WTC11 (cell line): ENCODE measurements around the gene ARAP2. TPM values are rescaled to one million over a fixed set of nuclear protein-coding genes. Genes with fewer than 3 reads are reported as not detected.

Experiments used
- ATAC-seq: fragments of 200-7000 bp; cut with Tn5 transposase; 2 replicates; pipeline ENCODE4 v1.10.0; 2021; ENCODE audit warnings: mild to moderate bottlenecking, moderate library complexity
- CTCF ChIA-PET: fragments of 300-600 bp; sonication (Branson Sonifier 250); formaldehyde crosslinking; loops from one replicate; lab custom pipeline; 2021; ENCODE audit warnings: antibody characterized with exemption; lab: Charles Lee
- POLR2A ChIA-PET: fragments of 350-600 bp; sonication (Branson Sonifier 250); formaldehyde crosslinking; loops from one replicate; lab custom pipeline; 2021; ENCODE audit warnings: antibody characterized with exemption; lab: Charles Lee
- DNase-seq: peaks from one replicate; pipeline ENCODE4 v3.0.0; 2021; ENCODE audit warnings: low spot score
- H3K27ac Mint-ChIP-seq: 2 replicates; pipeline ENCODE4 v1.8.0; 2021; ENCODE audit warnings: mixed read lengths
- H3K27me3 Mint-ChIP-seq: 2 replicates; pipeline ENCODE4 v1.8.0; 2021; ENCODE audit warnings: low read depth, mild to moderate bottlenecking, moderate library complexity, mixed read lengths
- H3K36me3 Mint-ChIP-seq: 2 replicates; pipeline ENCODE4 v1.8.0; 2021; ENCODE audit warnings: mixed read lengths
- H3K4me1 Mint-ChIP-seq: 2 replicates; pipeline ENCODE4 v1.8.0; 2022; ENCODE audit warnings: mixed read lengths
- H3K4me3 Mint-ChIP-seq: 2 replicates; pipeline ENCODE4 v1.8.0; 2021; ENCODE audit warnings: mild to moderate bottlenecking, moderate library complexity, mixed read lengths
- H3K9me3 Mint-ChIP-seq: 2 replicates; pipeline ENCODE4 v1.8.0; 2021; ENCODE audit warnings: mixed read lengths
- EMX1 ChIP-seq: fragments of 250-450 bp; sonication (Bioruptor Pico); IDR thresholded peaks from 2 replicates; pipeline ENCODE4 v1.8.0; 2021; ENCODE audit warnings: mild to moderate bottlenecking
- GABPB1 ChIP-seq: sonication (generic); formaldehyde crosslinking; IDR thresholded peaks from 2 replicates; pipeline ENCODE4 v1.8.1; 2023; ENCODE audit warnings: mild to moderate bottlenecking, missing genetic modification reagents
- NR1H2 ChIP-seq: sonication (generic); formaldehyde crosslinking; IDR thresholded peaks from 2 replicates; pipeline ENCODE4 v1.9.0; 2021; ENCODE audit warnings: mild to moderate bottlenecking, moderate library complexity, missing genetic modification reagents
- RORB ChIP-seq: fragments of 250-450 bp; sonication (Bioruptor Pico); IDR thresholded peaks from 2 replicates; pipeline ENCODE4 v1.9.0; 2021; ENCODE audit warnings: mild to moderate bottlenecking
- SOX15 ChIP-seq: fragments of 250-450 bp; sonication (Bioruptor Pico); IDR thresholded peaks from 2 replicates; pipeline ENCODE4 v1.9.0; 2021; ENCODE audit warnings: mild to moderate bottlenecking
- TCF7 ChIP-seq: sonication (generic); formaldehyde crosslinking; IDR thresholded peaks from 2 replicates; pipeline ENCODE4 v1.8.0; 2022; ENCODE audit warnings: mild to moderate bottlenecking, low read depth, missing genetic modification reagents, moderate library complexity
- TEAD4 ChIP-seq: sonication (generic); formaldehyde crosslinking; IDR thresholded peaks from 2 replicates; pipeline ENCODE4 v1.8.0; 2022; ENCODE audit warnings: mild to moderate bottlenecking, missing genetic modification reagents
- ZBTB21 ChIP-seq: sonication (generic); formaldehyde crosslinking; IDR thresholded peaks from 2 replicates; pipeline ENCODE4 v1.8.1; 2023; ENCODE audit warnings: mild to moderate bottlenecking, missing genetic modification reagents, borderline replicate concordance
- ZNF138 ChIP-seq: sonication (generic); formaldehyde crosslinking; conservative IDR thresholded peaks from 2 replicates; pipeline ENCODE4 v1.8.1; 2022; ENCODE audit warnings: mild to moderate bottlenecking, moderate library complexity, missing genetic modification reagents
- ZNF232 ChIP-seq: sonication (generic); formaldehyde crosslinking; IDR thresholded peaks from 2 replicates; pipeline ENCODE4 v1.8.0; 2022; ENCODE audit warnings: mild to moderate bottlenecking, missing genetic modification reagents
- ZNF423 ChIP-seq: fragments of 250-450 bp; sonication (Bioruptor Pico); IDR thresholded peaks from 2 replicates; pipeline ENCODE4 v2.1.2; 2022; ENCODE audit warnings: mild to moderate bottlenecking, moderate library complexity
- total RNA-seq: library from RNA; stranded (reverse); gene quantifications from 3 replicates; pipeline ENCODE4 v1.2.3, GENCODE V29; 2021
- TF ChIP-seq, protein P1 (sequence below): sonication (generic); formaldehyde crosslinking; IDR thresholded peaks from 2 replicates; pipeline ENCODE4 v1.8.0; 2023; ENCODE audit warnings: missing genetic modification reagents, mild to moderate bottlenecking, borderline replicate concordance
- TF ChIP-seq, protein P2 (sequence below): sonication (generic); formaldehyde crosslinking; IDR thresholded peaks from 2 replicates; pipeline ENCODE4 v1.8.0; 2022; ENCODE audit warnings: mild to moderate bottlenecking, missing genetic modification reagents
- TF ChIP-seq, protein P3 (sequence below): sonication (generic); formaldehyde crosslinking; IDR thresholded peaks from 2 replicates; pipeline ENCODE4 v1.8.1; 2022; ENCODE audit warnings: low read depth, mild to moderate bottlenecking, moderate library complexity, missing genetic modification reagents, borderline replicate concordance
- TF ChIP-seq, protein P4 (sequence below): sonication (generic); formaldehyde crosslinking; IDR thresholded peaks from 2 replicates; pipeline ENCODE4 v1.8.0; 2022; ENCODE audit warnings: missing genetic modification reagents
- TF ChIP-seq, protein P5 (sequence below): sonication (generic); formaldehyde crosslinking; IDR thresholded peaks from 2 replicates; pipeline ENCODE4 v1.8.1; 2023; ENCODE audit warnings: mild to moderate bottlenecking, missing genetic modification reagents, moderate library complexity
- TF ChIP-seq, protein P6 (sequence below): fragments of 250-450 bp; sonication (Bioruptor Pico); IDR thresholded peaks from 2 replicates; pipeline ENCODE4 v1.9.0; 2021; ENCODE audit warnings: mild to moderate bottlenecking
- TF ChIP-seq, protein P7 (sequence below): sonication (generic); formaldehyde crosslinking; IDR thresholded peaks from 2 replicates; pipeline ENCODE4 v1.8.1; 2022; ENCODE audit warnings: missing genetic modification reagents, borderline replicate concordance
- TF ChIP-seq, protein P8 (sequence below): sonication (generic); formaldehyde crosslinking; IDR thresholded peaks from 2 replicates; pipeline ENCODE4 v1.8.1; 2023; ENCODE audit warnings: mild to moderate bottlenecking, missing genetic modification reagents

Gene ARAP2
- total RNA-seq, 1 experiment from 2014 or later, result 1.0 TPM

DNA sequence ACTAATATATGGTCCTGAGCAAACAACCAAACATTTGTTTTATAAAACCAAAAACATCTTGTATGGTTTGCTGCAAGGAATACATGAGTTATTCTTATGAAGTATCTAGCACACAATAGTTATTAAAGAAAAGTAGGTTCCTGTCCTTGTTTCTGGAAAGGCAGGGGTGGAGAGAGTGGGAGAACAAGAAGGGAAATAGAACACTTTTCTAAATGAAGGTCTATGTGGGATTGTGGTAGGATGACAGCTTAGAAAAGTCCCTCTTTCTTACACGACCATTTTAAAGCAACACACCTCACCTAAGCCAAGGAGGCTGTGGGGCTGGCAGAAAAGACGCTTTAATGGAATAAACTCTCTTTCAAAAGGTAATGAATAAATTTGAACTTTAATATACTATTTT, 164.6 kb downstream of the ARAP2 start:
- H3K27me3 Mint-ChIP-seq, result no peaks in the 10 kb centered on the region
- H3K9me3 Mint-ChIP-seq, result no peaks in the 10 kb centered on the region
- no peak overlapping the region for H3K4me3 Mint-ChIP-seq
- no peak overlapping the region for H3K27ac Mint-ChIP-seq
- DNase-seq (no peak), ATAC-seq (no peak)
- H3K36me3 Mint-ChIP-seq, result no peaks in the 10 kb centered on the region
- no peaks in the 10 kb centered on the region; the same call in 1 of the 2 replicates for H3K4me1 Mint-ChIP-seq
- ChIA-PET POLR2A (no interaction called here), CTCF (no interaction called here)
- TF ChIP-seq NR1H2 (no peak), TEAD4 (CRISPR knock-in tag) (no peak)

DNA sequence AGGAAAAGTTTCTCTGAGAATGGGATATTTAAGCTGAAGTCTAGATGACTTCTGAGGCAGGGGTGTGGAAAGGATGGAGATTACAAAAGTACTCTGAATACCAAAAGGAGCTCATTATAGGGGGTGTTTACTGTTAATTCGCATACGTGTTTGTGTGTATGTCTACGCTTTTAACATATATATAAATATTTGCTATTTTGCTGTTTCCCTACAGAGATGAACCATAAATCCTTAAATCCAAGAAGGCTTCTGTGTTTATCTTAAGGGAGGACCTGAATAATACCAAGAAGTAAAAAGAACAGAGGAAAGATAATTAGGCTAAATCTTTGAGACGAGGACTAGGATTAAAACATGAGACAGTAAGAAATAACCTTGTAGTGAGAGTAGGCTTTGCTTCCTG, 166.0 kb downstream of the ARAP2 start:
- H3K4me3 Mint-ChIP-seq, result no peak overlapping the region
- no peak overlapping the region for H3K27ac Mint-ChIP-seq
- H3K36me3 Mint-ChIP-seq, result no peaks in the 10 kb centered on the region
- DNase-seq, result no peak
- CTCF ChIA-PET, result no interaction called here
- H3K4me1 Mint-ChIP-seq, result no peaks in the 10 kb centered on the region; the same call in 1 of the 2 replicates
- H3K27me3 Mint-ChIP-seq, result no peaks in the 10 kb centered on the region
- no peaks in the 10 kb centered on the region for H3K9me3 Mint-ChIP-seq
- POLR2A ChIA-PET, result no interaction called here
- no peak for ATAC-seq
- TF ChIP-seq TCF7 (no peak), ZNF232 (no peak), GABPB1 (CRISPR knock-in tag) (no peak), RORB (CRISPR knock-in tag) (no peak), EMX1 (CRISPR knock-in tag) (no peak), NR1H2 (no peak), ZNF138 (CRISPR knock-in tag) (no peak), ZNF423 (CRISPR knock-in tag) (no peak), ZBTB21 (CRISPR knock-in tag) (no peak), SOX15 (CRISPR knock-in tag) (no peak)
- TF ChIP-seq, protein P1, sequence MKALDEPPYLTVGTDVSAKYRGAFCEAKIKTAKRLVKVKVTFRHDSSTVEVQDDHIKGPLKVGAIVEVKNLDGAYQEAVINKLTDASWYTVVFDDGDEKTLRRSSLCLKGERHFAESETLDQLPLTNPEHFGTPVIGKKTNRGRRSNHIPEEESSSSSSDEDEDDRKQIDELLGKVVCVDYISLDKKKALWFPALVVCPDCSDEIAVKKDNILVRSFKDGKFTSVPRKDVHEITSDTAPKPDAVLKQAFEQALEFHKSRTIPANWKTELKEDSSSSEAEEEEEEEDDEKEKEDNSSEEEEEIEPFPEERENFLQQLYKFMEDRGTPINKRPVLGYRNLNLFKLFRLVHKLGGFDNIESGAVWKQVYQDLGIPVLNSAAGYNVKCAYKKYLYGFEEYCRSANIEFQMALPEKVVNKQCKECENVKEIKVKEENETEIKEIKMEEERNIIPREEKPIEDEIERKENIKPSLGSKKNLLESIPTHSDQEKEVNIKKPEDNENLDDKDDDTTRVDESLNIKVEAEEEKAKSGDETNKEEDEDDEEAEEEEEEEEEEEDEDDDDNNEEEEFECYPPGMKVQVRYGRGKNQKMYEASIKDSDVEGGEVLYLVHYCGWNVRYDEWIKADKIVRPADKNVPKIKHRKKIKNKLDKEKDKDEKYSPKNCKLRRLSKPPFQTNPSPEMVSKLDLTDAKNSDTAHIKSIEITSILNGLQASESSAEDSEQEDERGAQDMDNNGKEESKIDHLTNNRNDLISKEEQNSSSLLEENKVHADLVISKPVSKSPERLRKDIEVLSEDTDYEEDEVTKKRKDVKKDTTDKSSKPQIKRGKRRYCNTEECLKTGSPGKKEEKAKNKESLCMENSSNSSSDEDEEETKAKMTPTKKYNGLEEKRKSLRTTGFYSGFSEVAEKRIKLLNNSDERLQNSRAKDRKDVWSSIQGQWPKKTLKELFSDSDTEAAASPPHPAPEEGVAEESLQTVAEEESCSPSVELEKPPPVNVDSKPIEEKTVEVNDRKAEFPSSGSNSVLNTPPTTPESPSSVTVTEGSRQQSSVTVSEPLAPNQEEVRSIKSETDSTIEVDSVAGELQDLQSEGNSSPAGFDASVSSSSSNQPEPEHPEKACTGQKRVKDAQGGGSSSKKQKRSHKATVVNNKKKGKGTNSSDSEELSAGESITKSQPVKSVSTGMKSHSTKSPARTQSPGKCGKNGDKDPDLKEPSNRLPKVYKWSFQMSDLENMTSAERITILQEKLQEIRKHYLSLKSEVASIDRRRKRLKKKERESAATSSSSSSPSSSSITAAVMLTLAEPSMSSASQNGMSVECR (CRISPR knock-in tag), result no peak
- TF ChIP-seq, protein P2, sequence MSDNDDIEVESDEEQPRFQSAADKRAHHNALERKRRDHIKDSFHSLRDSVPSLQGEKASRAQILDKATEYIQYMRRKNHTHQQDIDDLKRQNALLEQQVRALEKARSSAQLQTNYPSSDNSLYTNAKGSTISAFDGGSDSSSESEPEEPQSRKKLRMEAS (CRISPR knock-in tag), result no peak
- TF ChIP-seq, protein P3, sequence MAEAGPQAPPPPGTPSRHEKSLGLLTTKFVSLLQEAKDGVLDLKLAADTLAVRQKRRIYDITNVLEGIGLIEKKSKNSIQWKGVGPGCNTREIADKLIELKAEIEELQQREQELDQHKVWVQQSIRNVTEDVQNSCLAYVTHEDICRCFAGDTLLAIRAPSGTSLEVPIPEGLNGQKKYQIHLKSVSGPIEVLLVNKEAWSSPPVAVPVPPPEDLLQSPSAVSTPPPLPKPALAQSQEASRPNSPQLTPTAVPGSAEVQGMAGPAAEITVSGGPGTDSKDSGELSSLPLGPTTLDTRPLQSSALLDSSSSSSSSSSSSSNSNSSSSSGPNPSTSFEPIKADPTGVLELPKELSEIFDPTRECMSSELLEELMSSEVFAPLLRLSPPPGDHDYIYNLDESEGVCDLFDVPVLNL (CRISPR knock-in tag), result no peak
- TF ChIP-seq, protein P4, sequence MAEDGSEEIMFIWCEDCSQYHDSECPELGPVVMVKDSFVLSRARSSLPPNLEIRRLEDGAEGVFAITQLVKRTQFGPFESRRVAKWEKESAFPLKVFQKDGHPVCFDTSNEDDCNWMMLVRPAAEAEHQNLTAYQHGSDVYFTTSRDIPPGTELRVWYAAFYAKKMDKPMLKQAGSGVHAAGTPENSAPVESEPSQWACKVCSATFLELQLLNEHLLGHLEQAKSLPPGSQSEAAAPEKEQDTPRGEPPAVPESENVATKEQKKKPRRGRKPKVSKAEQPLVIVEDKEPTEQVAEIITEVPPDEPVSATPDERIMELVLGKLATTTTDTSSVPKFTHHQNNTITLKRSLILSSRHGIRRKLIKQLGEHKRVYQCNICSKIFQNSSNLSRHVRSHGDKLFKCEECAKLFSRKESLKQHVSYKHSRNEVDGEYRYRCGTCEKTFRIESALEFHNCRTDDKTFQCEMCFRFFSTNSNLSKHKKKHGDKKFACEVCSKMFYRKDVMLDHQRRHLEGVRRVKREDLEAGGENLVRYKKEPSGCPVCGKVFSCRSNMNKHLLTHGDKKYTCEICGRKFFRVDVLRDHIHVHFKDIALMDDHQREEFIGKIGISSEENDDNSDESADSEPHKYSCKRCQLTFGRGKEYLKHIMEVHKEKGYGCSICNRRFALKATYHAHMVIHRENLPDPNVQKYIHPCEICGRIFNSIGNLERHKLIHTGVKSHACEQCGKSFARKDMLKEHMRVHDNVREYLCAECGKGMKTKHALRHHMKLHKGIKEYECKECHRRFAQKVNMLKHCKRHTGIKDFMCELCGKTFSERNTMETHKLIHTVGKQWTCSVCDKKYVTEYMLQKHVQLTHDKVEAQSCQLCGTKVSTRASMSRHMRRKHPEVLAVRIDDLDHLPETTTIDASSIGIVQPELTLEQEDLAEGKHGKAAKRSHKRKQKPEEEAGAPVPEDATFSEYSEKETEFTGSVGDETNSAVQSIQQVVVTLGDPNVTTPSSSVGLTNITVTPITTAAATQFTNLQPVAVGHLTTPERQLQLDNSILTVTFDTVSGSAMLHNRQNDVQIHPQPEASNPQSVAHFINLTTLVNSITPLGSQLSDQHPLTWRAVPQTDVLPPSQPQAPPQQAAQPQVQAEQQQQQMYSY (CRISPR knock-in tag), result no peak
- TF ChIP-seq, protein P5, sequence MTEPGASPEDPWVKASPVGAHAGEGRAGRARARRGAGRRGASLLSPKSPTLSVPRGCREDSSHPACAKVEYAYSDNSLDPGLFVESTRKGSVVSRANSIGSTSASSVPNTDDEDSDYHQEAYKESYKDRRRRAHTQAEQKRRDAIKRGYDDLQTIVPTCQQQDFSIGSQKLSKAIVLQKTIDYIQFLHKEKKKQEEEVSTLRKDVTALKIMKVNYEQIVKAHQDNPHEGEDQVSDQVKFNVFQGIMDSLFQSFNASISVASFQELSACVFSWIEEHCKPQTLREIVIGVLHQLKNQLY (CRISPR knock-in tag), result no peak
- TF ChIP-seq, protein P6, sequence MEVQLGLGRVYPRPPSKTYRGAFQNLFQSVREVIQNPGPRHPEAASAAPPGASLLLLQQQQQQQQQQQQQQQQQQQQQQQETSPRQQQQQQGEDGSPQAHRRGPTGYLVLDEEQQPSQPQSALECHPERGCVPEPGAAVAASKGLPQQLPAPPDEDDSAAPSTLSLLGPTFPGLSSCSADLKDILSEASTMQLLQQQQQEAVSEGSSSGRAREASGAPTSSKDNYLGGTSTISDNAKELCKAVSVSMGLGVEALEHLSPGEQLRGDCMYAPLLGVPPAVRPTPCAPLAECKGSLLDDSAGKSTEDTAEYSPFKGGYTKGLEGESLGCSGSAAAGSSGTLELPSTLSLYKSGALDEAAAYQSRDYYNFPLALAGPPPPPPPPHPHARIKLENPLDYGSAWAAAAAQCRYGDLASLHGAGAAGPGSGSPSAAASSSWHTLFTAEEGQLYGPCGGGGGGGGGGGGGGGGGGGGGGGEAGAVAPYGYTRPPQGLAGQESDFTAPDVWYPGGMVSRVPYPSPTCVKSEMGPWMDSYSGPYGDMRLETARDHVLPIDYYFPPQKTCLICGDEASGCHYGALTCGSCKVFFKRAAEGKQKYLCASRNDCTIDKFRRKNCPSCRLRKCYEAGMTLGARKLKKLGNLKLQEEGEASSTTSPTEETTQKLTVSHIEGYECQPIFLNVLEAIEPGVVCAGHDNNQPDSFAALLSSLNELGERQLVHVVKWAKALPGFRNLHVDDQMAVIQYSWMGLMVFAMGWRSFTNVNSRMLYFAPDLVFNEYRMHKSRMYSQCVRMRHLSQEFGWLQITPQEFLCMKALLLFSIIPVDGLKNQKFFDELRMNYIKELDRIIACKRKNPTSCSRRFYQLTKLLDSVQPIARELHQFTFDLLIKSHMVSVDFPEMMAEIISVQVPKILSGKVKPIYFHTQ, result no peak
- TF ChIP-seq, protein P7, sequence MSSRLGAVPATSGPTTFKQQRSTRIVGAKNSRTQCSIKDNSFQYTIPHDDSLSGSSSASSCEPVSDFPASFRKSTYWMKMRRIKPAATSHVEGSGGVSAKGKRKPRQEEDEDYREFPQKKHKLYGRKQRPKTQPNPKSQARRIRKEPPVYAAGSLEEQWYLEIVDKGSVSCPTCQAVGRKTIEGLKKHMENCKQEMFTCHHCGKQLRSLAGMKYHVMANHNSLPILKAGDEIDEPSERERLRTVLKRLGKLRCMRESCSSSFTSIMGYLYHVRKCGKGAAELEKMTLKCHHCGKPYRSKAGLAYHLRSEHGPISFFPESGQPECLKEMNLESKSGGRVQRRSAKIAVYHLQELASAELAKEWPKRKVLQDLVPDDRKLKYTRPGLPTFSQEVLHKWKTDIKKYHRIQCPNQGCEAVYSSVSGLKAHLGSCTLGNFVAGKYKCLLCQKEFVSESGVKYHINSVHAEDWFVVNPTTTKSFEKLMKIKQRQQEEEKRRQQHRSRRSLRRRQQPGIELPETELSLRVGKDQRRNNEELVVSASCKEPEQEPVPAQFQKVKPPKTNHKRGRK (CRISPR knock-in tag), result no peak
- TF ChIP-seq, protein P8, sequence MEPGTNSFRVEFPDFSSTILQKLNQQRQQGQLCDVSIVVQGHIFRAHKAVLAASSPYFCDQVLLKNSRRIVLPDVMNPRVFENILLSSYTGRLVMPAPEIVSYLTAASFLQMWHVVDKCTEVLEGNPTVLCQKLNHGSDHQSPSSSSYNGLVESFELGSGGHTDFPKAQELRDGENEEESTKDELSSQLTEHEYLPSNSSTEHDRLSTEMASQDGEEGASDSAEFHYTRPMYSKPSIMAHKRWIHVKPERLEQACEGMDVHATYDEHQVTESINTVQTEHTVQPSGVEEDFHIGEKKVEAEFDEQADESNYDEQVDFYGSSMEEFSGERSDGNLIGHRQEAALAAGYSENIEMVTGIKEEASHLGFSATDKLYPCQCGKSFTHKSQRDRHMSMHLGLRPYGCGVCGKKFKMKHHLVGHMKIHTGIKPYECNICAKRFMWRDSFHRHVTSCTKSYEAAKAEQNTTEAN (CRISPR knock-in tag), result no peak
